HG03097 (cell line): Measurements from ENCODE around the gene TRIO.

Source experiments
- ATAC-seq: cut with Tn5 transposase; IDR thresholded peaks from one replicate; pipeline ENCODE4 v1.9.1; 2021; ENCODE audit not compliant: unreplicated experiment, low FRiP score

TRIO gene

DNA sequence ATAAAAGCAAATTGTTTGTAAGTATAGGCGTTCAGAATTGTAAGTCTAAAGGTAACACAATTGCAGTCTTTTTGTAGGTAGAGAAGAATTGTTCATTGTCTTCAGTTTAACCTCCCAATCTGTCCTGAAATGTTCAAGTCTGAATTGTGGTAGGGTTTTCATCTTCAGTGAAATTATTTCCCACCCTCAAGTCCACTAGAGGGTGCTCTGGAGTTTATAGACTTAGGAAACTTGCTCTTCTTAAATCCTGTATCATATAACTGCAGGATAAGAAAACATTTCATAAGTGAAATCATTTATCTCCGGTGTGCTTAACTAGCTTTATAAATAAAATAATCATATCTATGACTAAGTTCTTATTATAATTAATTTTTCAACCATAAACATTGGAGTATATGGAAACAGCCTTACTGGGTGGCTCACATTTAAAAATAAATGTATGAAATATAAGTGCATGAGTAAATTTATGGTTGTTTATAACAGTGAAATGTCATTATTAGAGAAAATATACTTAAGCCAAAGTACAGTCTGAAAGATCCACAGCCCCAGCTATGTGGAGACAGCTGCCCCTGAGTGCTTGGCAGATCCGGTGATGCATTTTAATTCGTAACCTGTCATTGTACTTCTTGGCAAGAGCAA lies 256.0 kb downstream of the TRIO start:
- no peak for ATAC-seq

DNA sequence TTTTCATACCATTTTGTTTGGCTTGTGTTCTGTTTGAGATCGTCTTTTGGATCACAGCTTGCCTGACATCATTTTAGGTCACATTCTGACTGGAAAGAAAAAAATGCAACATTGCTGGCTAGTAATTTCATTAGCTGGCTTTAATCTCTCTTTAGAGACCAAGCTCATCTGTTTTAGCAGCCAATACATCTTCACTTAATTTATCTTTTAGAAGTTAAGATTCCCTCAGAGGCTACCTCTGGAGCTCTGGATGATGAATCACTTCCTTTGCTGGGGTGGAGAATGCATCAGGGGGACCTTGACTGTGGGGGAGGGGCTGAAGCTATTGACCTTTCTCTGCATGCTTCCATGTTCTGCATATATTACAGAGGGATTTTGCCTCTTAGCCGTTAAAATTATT lies 256.9 kb downstream of the TRIO start:
- ATAC-seq = no peak

DNA sequence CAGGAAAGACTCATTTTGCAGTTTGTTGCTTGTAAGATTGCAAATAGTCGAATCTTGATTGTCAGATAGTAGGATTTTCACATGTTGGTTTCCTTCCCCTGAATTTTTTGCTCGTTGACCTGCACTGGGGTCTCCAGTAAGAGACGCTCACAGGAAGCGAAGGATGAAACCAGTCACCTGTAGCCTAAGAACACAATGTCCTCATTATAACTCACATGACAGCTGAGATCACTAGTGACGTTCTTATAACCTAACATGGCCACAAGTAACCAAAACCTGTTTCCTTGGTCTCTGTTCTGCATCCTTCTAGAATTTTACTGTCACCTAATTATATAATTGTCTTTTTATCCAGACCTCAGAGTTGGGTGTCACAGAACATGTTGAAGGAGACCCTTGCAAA lies 257.5 kb downstream of the TRIO start:
- ATAC-seq = no peak

DNA sequence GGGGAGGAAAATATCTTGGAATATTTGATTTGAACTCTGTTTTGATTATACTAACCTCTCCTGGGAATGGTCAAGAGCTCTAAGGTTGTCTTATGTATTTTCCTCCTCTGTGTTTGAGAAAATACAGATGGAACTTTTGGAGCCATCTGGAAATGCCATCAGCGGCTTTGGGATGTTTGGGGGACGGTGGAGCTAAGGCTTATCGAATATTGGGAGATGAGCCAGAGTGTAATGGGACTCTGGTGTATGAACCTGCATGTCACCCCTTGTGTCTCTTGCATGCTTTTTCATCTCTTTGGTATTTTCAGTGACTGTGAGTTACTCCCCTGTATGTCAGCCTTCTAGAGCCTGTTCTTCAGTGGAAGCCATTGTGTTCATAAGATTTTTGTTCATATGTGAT lies 258.5 kb downstream of the TRIO start:
- ATAC-seq = no peak

DNA sequence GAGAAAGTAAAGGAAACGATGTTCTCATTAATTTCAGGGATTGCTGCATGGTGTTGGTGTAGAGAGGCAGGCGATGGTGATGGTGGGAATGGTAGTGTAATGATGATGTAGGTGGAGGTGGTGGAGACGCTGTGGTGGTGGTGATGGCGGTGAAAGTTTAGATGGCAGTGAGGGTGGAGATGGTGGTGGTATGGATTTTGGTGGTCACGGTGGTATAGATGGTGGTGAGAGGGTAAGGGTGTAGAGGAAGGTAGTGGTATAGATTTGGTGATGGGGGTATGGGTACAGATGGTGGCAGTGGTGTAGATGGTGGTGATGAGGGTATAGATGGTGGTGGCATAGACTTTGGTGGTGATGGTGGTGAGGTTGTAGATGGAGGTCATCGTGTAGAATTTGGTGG lies 259.3 kb downstream of the TRIO start:
- ATAC-seq = no peak

DNA sequence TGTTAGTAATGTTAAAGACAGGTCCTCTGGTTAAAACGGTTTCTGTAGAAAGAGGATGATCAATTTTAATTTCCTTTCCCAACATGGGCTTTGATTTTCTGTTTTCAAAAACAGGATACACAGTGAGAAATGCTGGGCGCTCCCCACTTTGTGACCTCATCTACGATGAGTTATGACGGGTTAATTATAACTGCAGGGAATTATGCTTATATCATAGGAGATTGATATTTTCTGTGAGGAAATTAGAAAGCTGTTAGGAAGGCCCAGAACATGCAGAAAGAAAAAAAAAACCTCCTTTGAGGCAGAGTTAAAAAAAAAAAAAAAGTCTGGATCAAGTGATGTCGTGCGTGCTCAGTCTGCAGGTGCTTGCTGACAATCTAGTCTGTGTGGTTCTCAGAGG lies 261.6 kb downstream of the TRIO start:
- ATAC-seq = no peak

DNA sequence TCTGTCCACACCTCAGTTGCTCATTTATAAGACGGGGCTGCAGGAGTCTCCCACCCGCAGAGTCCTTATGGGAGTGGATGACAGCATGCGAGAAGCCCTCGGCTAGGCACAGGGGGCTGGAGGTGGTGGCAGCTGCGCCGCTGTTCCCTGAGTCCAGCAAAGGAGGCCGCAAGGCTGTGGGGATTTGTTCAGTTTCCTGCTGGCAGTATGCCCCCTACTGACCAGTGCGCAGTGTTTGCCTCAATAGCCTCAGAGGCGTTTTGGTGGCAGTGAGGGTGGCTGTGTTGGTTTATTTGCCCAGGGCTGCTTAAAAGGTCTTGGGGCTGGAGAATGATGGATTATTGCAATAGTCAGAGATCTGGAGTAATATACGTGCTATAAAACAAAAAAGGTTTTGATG lies 262.1 kb downstream of the TRIO start:
- no peak for ATAC-seq

DNA sequence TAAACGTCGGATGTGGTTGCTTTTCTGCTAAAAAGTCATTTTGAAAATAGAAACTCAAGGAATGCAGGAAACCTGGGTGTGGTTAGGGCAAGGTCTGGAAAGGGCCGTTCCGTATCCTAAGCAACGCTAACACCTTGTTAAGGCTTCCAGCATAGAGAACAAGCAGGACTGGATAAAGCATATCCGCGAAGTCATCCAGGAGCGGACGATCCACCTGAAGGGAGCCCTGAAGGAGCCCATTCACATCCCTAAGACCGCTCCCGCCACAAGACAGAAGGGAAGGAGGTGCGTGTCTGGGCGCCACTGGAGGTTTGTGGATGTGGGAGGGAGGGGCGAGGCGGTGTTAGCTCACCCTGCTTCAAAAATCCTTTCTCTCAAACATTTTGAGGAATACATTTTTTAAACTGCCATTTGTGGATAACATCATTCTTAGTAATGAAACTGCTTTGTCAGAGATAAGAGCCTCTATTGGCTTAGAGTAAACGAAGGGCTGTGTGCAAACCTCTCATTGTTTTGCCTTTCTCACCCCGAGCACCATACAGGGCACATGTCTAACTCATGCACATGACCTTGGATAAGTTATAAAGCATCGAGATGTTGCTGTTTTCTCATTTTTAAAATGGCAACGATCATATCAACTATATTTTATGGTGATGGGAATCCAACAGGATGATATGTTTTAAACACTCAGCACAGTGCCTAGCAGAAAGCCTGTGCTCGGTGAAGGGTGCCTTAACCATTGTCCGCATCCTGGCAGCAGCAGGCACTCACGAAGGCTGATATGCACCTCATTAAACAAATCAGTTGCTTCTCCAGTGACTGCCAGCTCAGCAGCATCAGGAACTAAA lies 262.8 kb downstream of the TRIO start:
- no peak for ATAC-seq

DNA sequence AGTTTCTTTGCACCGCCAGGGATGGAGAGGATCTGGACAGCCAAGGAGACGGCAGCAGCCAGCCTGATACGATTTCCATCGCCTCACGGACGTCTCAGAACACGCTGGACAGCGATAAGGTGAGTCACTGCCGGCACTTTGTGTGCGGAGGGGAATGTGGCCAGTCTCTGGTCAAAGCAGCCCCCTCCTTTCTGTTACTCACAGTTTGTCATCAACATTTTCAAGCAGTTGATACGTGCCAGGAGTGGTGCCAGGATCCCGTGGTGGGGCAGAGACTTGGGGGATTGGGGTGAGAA lies 263.4 kb downstream of the TRIO start:
- no peak for ATAC-seq

DNA sequence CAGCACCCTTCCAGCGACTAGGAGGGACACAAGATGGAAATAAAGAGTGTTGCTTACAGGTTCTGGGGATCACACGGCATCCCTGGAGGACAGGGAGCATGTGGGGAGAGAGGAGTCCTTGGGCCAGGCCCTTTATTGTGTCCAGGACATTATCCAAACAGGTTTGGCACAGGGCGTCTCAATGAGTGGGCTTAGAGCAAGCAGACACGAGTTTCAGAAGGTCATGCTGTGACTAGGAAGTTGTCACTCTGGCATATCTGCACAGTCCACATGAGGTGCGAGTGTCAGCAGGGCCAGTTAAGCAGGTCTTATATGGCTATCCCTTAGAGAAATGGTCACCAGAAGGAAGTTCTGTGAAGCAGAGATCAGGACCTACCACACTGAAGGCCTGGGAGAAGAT lies 263.9 kb downstream of the TRIO start:
- ATAC-seq = no peak

DNA sequence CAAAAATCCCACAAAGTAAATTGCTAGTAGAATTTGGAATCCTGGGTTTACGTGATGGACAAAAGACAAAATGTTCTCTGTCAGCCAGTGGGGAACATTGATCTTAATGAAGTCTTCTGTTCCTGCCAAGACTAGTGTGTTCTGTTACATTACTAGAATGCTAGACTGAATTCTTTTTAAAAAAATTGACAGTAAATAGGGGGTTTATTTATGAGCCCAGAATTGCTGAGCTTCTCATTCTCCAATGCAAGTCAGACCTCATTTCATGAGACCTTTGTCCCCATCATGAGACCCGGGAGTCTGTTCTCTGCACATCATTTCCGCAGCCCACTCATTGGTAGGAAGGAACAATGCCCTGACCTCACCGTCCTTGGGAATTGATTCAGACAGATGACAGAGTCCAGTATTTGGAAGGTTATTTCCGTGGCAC lies 264.6 kb downstream of the TRIO start:
- no peak for ATAC-seq

DNA sequence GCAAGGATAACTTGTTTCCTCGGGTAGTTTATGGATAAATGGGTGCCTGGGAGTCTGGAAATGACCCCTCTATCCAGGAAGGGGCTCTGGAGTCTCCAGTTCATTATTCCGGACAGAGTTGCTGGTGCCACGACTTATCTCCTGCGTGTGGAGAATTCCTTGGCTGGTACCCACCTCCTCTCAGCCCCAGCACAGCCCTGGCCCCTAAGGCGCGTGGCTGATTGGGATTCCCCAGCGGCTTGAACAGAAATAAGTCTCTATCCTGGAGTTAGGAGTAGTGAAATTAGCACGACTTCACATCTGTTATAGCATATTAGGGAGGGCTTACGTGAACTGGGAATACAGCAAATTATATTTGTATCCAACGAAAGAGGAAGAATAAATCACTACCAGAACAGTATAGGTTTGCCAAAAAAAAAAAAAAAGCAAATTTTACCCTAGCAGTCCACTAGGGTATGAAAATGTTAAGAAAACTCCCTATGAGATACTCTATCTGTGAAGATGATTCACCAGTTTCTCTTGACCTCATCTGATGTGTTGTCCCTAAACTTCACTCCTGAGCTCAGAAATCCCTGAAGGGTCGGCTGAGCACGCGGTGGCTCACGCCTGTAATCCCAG lies 265.9 kb downstream of the TRIO start:
- no peak for ATAC-seq

DNA sequence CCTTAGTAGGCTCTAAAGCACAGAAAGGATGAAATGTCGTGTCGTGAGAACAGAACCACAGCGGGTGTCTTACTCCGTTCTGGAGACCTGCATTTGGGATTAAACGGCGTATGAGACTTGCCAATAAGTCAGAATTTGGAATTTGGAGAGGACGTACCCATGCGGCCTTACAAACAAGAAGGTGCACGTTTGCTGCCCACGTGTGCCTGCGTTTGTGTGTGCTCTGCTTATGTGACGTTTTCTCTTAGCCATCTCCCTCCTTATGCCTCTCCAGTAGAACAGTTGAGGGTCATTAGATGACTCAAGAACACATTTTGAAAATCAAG lies 266.9 kb downstream of the TRIO start:
- no peak for ATAC-seq

DNA sequence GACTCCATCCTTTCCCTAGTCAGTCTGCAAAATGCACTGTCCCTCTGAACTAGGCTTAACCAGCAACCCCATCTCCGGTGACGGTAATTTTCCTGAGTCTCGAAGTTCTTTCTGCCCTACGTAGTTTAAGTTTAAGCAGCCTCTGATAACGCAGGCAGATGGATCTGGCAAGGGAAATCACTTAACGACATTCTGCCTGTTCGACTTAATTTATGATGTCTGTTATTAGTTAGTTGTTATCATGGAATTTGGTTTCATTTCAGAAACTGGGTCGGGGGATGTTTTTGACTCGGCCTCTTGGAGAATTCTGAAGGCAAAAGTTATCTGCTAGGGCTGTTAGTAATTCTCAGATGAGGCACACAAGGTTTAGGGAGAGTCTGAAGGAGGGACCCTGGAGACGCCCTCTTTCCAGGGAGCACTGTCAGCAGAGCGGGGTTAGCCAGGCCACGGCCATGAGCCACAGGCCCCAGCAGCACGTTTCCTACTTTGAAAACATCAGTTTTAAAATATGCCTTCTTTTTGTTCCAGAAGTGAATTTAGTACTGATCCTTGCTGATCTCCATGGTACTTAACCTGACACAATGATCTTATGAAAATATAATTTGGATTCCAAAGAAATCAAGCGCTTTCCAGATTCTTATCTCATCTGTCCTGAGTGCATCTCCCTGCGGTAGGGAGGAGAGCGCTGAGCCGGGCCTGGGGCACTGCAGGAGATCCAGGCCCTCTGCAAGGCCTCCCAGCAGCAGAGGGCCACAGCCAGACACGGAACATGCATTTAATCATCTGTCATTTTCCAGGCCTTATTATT lies 267.5 kb downstream of the TRIO start:
- no peak for ATAC-seq

DNA sequence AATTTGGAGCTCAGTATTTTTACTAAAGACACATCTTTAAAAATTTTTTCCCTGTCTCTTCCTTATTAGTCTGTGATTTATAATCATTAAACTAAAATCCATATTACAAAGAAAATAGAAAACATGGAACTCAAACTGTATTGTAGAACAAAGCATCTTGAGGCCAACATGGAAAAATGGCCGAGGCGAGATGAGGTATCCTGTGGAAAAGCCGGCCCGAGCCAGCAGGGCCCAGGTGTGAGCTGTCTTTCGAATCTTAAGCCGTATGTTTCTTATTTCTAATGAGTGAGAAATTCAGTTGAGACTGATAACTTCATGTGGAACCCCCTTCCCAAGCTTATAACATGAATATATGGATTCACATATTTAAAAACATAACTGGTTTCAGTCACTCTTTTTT lies 268.1 kb downstream of the TRIO start:
- ATAC-seq = no peak

DNA sequence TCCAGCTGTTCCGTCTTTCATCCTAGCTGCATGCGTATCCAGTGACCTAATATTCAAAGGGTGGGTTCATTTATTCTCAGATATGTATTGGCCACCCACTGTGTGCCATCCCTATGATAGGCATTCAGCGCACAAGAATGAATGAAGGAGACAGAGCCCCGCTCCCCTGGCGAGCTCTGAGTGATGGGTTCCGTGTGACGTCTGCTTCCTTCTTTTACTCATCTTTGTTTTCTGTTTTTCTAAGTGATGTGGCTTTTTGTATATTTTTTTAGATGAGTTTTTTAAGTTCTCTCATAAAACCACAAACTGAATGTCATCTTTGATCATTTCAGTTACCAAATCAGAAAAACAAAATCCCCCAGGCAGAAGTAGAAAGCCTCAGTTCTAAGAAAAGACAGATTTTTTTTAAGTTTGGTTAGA lies 270.2 kb downstream of the TRIO start:
- ATAC-seq = no peak

DNA sequence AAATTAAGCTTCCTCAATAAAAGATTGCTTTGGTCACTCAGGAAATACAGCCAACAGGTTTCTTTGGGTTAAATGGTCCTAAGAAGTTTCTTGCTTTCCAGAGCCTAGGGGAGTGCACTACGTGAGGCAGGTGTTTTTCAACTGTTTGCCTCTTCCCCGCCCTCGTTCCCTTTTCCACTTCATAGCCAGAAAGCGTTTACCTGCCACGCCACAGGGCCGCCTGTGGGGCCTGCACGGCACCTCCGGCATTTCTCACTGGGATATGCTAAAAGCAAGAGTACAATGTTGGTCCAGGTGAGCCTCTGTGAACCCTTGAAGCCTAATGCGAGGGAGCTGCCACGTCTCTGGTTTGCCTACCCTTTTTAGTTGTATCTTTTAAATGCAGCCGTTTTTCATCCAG lies 270.9 kb downstream of the TRIO start:
- no peak for ATAC-seq

DNA sequence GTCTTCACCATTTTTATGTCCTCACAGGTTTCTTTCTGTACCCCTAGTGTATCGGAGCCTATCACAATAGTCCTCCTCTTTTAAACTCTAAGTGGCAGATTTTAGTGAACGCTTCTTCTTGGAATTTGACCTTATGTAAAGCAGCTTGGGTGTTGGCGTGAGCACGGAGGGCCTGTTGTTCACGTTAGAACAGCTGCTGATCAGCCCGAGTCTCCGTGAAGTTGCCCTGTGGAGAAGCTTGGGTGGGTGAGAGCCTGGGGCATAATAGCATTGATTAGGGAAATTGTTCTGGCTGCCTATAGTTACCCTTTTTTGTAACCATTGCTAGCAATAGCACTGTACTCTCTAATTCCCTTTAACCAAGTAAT lies 271.5 kb downstream of the TRIO start:
- no peak for ATAC-seq

DNA sequence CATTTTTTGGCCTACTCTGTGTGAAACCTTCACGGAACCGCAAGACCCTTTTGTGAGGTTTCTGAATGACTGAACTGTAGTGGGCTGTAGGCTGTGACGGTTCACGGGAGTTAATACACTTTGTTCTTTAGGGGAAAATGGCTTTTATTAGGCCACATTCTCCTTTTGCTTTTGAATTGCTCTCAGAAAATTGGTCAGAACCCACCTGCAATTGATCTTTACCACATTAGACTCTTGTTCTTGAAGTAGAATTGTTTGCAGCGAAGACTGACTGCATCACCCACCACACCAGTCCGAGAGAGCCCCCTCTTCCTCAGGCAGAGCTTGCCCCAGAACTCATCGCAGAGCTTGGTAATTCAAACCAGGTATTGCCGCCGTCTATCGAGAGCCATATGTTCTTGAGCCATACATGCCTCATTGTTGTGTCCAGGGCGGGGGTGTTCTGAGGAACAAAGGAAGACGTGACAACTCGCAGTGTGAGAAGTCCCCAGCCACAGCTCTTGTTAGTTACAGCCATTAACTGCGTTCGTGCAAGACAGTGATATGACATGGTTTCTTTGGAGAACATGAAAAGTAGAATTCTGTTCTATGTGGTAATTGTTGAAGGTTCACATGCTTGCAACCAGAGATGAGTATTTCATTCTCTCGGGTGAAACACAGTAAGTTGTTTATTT lies 272.0 kb downstream of the TRIO start:
- ATAC-seq = peak; percentile 59

DNA sequence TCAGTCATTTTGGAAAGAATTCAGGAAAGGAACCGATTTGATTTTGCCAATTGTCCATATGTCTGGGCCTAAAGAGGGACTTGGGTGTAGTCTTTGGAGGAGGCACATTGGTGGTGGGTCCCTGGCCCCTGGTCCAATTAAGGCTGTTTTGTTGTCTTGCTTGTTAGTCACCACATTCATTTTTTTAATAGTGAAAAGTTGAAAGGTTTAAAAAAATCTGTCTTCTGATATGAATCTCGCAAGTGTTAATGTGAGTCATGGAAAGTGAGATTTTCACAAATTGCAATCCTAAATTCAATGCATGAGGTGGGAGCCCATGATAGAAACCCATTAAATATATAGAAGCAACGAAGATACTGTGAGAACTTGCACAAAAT lies 272.5 kb downstream of the TRIO start:
- peak; percentile 4 for ATAC-seq
